Neural cell (in vitro differentiated cells): ENCODE data around the gene PIP4K2A. TPM values are rescaled to one million over a fixed set of nuclear protein-coding genes. Genes with fewer than 3 reads are reported as not detected.

Experiments used
- H2AFZ ChIP-seq: fragments of 200-600, 300-800 bp; sonication (generic), shearing (Covaris generic); 2 replicates; pipeline ENCODE4 v1.6.0; 2014; ENCODE audit warnings: low read depth, mild to moderate bottlenecking, antibody characterized with exemption, low read length, moderate library complexity
- H3F3A ChIP-seq: fragments of 200-600 bp; shearing (Covaris generic); 2 replicates; pipeline ENCODE4 v1.6.1; 2016; ENCODE audit warnings: mild to moderate bottlenecking, moderate library complexity, mixed read lengths, antibody characterized with exemption, low read length; ENCODE audit not compliant: insufficient read depth, poor library complexity, severe bottlenecking
- H3K27ac ChIP-seq: fragments of 200-600, 300-800 bp; sonication (generic), shearing (Covaris generic); 2 replicates; pipeline ENCODE4 v1.5.1; 2014; ENCODE audit warnings: mild to moderate bottlenecking, low read length, moderate library complexity
- H3K27me3 ChIP-seq: fragments of 300-800, 200-600 bp; sonication (generic), shearing (Covaris generic); 2 replicates; pipeline ENCODE4 v1.6.0; 2014; ENCODE audit warnings: mild to moderate bottlenecking, low read depth, low read length, moderate library complexity; ENCODE audit not compliant: insufficient read depth
- H3K36me3 ChIP-seq: fragments of 300-800, 200-600 bp; sonication (generic), shearing (Covaris generic); 2 replicates; pipeline ENCODE4 v1.5.1; 2014; ENCODE audit warnings: mild to moderate bottlenecking, antibody characterized with exemption, low read length, moderate library complexity; ENCODE audit not compliant: insufficient read depth
- H3K4me2 ChIP-seq: fragments of 300-800, 200-600 bp; sonication (generic), shearing (Covaris generic); 2 replicates; pipeline ENCODE4 v1.6.0; 2014; ENCODE audit warnings: mild to moderate bottlenecking, low read length
- H3K4me3 ChIP-seq: fragments of 300-800, 200-600 bp; sonication (generic), shearing (Covaris generic); 2 replicates; pipeline ENCODE4 v1.5.1; 2014; ENCODE audit warnings: mild to moderate bottlenecking, low read length, moderate library complexity
- H3K79me2 ChIP-seq: fragments of 200-600 bp; shearing (Covaris generic); replicated peaks from 2 replicates; pipeline ENCODE4 v1.6.0; 2014; ENCODE audit warnings: mild to moderate bottlenecking, low read length, moderate library complexity; ENCODE audit not compliant: insufficient read depth
- H3K9ac ChIP-seq: fragments of 300-800, 200-600 bp; sonication (generic), shearing (Covaris generic); 2 replicates; pipeline ENCODE4 v1.6.1; 2016; ENCODE audit warnings: mild to moderate bottlenecking, low read length, mixed read lengths
- H3K9me2 ChIP-seq: fragments of 200-600 bp; shearing (Covaris generic); 2 replicates; pipeline ENCODE4 v1.6.1; 2016; ENCODE audit warnings: mild to moderate bottlenecking, low read length, mixed read lengths; ENCODE audit not compliant: insufficient read depth
- H3K9me3 ChIP-seq: fragments of 200-600, 300-800 bp; sonication (generic), shearing (Covaris generic); 2 replicates; pipeline ENCODE4 v1.6.1; 2016; ENCODE audit warnings: mild to moderate bottlenecking, mixed run types, low read length, moderate library complexity, mixed read lengths
- H4K20me1 ChIP-seq: fragments of 200-600 bp; shearing (Covaris generic); 2 replicates; pipeline ENCODE4 v1.6.1; 2016; ENCODE audit warnings: mild to moderate bottlenecking, mixed run types; ENCODE audit not compliant: insufficient read depth
- CTCF ChIP-seq: fragments of 450-650 bp; IDR thresholded peaks from 2 replicates; pipeline ENCODE4 v1.5.1; 2014; ENCODE audit warnings: antibody characterized with exemption, mild to moderate bottlenecking, moderate library complexity; ENCODE audit not compliant: poor library complexity, severe bottlenecking
- EP300 ChIP-seq: fragments of 450-650 bp; conservative IDR thresholded peaks from 2 replicates; pipeline ENCODE4 v1.6.1; 2014; ENCODE audit warnings: antibody characterized with exemption, mild to moderate bottlenecking, moderate library complexity; ENCODE audit not compliant: poor library complexity, severe bottlenecking
- EZH2 ChIP-seq: fragments of 200-600, 300-800 bp; shearing (Covaris generic), sonication (generic); IDR thresholded peaks from 2 replicates; pipeline ENCODE4 v1.6.1; 2014; ENCODE audit warnings: antibody characterized with exemption, low read length, borderline replicate concordance, mild to moderate bottlenecking; ENCODE audit not compliant: insufficient read depth, poor library complexity, severe bottlenecking
- MXI1 ChIP-seq: fragments of 450-650 bp; conservative IDR thresholded peaks from 2 replicates; pipeline ENCODE4 v1.6.1; 2014; ENCODE audit warnings: antibody characterized with exemption, mild to moderate bottlenecking; ENCODE audit not compliant: poor library complexity, severe bottlenecking
- POLR2AphosphoS5 ChIP-seq: IDR thresholded peaks from 2 replicates; pipeline ENCODE4 v1.6.1; 2012
- RAD21 ChIP-seq: fragments of 450-650 bp; conservative IDR thresholded peaks from 2 replicates; pipeline ENCODE4 v1.6.1; 2014; ENCODE audit warnings: antibody characterized with exemption, mild to moderate bottlenecking, moderate library complexity
- REST ChIP-seq: IDR thresholded peaks from 2 replicates; pipeline ENCODE4 v1.6.1; 2012; ENCODE audit warnings: borderline replicate concordance
- SMC3 ChIP-seq: fragments of 450-650 bp; conservative IDR thresholded peaks from 2 replicates; pipeline ENCODE4 v1.6.1; 2014; ENCODE audit warnings: antibody characterized with exemption, mild to moderate bottlenecking, moderate library complexity; ENCODE audit not compliant: poor library complexity
- TAF1 ChIP-seq: IDR thresholded peaks from 2 replicates; pipeline ENCODE4 v1.6.1; 2012; ENCODE audit warnings: low read depth
- polyA plus RNA-seq: library from polyadenylated mRNA; depleted of rRNA; stranded (reverse); fragments of >200 nt; gene quantifications from 2 replicates; pipeline ENCODE4 v1.2.3, GENCODE V29; 2014

The PIP4K2A gene
- polyA plus RNA-seq, 1 donor from 2014 or later, result 12.6 TPM

- Histone ChIP-seq H3K27ac (no peak overlapping the region), H3K27me3 (no peaks in the 10 kb centered on the region), H2AFZ (no peak overlapping the region), H3K4me2 (no peak overlapping the region), H3K79me2 (no peaks in the 10 kb centered on the region), H3K4me3 (no peak overlapping the region), H3K9me3 (no peaks in the 10 kb centered on the region), H3K36me3 (no peaks in the 10 kb centered on the region), H3F3A (no peaks in the 10 kb centered on the region), H3K9me2 (no peaks in the 10 kb centered on the region), H3K9ac (no peak overlapping the region), H4K20me1 (no peaks in the 10 kb centered on the region)
- no peak for TF ChIP-seq SMC3
- TF ChIP-seq TAF1, result no peak
- no peak for TF ChIP-seq MXI1
- TF ChIP-seq REST, result no peak
- no peak for TF ChIP-seq CTCF
- TF ChIP-seq EP300, result no peak
- no peak for TF ChIP-seq EZH2
- no peak for TF ChIP-seq POLR2AphosphoS5
- no peak for TF ChIP-seq RAD21
These were observed 102.1 kb downstream of the PIP4K2A start for GRCh38 chr10:22612318-22612717.

DNA sequence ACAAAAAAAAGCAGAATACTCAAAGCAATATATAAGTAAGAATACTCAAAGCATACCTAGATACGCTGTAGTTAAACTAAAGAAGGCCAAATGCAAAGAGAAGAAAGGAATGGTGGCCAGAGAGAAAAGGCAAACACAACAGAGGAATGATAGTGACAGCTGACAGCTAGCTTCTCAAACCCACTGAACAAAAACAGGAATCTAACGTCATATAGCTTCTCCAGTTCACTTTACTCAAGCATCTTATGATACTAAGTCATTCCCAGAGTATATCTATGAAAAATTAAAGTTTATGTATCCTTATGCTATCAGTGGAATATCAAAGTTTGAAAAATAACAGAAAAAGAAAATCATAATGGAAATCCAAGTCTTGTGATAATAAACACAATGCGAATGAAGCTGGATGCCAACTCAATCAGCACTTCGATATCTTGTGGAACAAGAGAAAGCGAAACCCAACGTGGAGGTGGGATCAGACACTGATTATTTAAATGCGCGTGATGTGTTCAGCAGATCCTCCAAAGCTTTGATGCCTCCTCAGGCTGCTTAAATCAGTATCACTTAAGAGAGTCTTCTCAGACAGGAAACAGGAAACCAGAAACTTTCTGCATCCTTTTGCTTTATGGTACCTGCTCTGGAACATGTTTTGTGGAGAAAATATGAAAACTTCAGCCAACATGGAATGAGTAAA, 102.8 kb downstream of the PIP4K2A start:
- Histone ChIP-seq H3K4me3 (no peak overlapping the region), H3K9me2 (no peaks in the 10 kb centered on the region), H3K9ac (no peak overlapping the region), H3K79me2 (no peaks in the 10 kb centered on the region), H4K20me1 (no peaks in the 10 kb centered on the region), H3K36me3 (no peaks in the 10 kb centered on the region), H3F3A (no peaks in the 10 kb centered on the region), H3K27me3 (no peaks in the 10 kb centered on the region), H3K4me2 (no peak overlapping the region), H2AFZ (no peak overlapping the region), H3K27ac (no peak overlapping the region), H3K9me3 (no peaks in the 10 kb centered on the region)
- TF ChIP-seq REST (no peak), EP300 (no peak), RAD21 (no peak), EZH2 (no peak), TAF1 (no peak)
